ENCODE results near the gene TUNAR.

The TUNAR gene

GRCh38 chr14:95935228-95935822 is 58.7 kb downstream of the TUNAR start:
- TF ChIP-seq, protein P1, sequence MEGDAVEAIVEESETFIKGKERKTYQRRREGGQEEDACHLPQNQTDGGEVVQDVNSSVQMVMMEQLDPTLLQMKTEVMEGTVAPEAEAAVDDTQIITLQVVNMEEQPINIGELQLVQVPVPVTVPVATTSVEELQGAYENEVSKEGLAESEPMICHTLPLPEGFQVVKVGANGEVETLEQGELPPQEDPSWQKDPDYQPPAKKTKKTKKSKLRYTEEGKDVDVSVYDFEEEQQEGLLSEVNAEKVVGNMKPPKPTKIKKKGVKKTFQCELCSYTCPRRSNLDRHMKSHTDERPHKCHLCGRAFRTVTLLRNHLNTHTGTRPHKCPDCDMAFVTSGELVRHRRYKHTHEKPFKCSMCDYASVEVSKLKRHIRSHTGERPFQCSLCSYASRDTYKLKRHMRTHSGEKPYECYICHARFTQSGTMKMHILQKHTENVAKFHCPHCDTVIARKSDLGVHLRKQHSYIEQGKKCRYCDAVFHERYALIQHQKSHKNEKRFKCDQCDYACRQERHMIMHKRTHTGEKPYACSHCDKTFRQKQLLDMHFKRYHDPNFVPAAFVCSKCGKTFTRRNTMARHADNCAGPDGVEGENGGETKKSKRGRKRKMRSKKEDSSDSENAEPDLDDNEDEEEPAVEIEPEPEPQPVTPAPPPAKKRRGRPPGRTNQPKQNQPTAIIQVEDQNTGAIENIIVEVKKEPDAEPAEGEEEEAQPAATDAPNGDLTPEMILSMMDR (IDR thresholded peaks at IDR 0.05), result no peak
- TF ChIP-seq ZFX (IDR thresholded peaks at IDR 0.05; ENCODE audit: borderline replicate concordance), result no peak
- no peak overlapping the region for H3K27ac ChIP-seq

GRCh38 chr14:95936041-95936440 is 59.4 kb downstream of the TUNAR start:
- TF ChIP-seq, protein P1 (IDR thresholded peaks at IDR 0.05), result no peak
- TF ChIP-seq ZFX (IDR thresholded peaks at IDR 0.05; ENCODE audit: borderline replicate concordance), result no peak
- no peak overlapping the region for H3K27ac ChIP-seq

DNA sequence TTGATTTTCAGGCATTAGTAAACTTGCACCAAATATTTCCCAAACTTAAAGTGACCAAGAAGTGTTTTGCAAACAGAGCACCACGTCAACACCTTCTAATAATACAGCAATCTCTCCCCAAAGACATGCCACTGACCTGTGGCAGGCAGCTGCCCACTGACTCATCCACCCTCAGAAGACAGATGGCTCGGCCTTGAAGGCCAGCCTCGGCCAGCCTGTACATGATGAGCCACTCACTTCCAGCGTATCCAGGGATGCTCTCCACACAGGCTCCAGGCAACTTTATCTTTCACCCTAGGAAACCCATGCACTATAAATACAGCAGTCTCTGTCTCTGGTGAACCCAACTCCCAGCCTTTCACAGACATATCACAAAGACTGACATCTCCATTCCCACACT is 62.7 kb downstream of the TUNAR start:
- TF ChIP-seq, protein P1 (IDR thresholded peaks at IDR 0.05), result no peak
- TF ChIP-seq ZFX (IDR thresholded peaks at IDR 0.05; ENCODE audit: borderline replicate concordance), result no peak
- H3K27ac ChIP-seq, result no peak overlapping the region

- H3K27ac ChIP-seq, result no peak overlapping the region
- TF ChIP-seq, protein P1 (IDR thresholded peaks at IDR 0.05), result no peak
- TF ChIP-seq ZFX (IDR thresholded peaks at IDR 0.05; ENCODE audit: borderline replicate concordance), result no peak
Observed at GRCh38 chr14:95941897-95942296, 65.3 kb downstream of the TUNAR start.

DNA sequence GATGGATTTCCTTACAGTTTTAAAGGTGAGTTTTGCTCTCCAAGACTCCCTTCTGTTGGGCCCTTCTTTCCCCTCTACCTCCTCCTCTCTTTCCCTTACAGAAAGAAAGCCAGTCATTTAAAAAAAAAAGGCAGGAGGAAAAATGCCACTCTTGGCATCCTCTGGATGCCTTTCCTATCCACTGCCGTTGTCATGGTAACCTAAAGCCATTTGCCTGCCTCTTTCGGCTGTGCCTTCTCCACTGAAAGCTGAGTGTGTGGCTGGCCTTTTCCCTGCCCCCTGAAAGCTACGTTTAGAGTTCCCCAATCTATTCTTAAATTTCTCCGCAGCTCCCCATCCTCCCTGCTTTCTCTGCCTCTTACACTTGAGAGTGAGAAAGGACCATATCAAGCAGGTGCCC is 67.1 kb downstream of the TUNAR start:
- no peak for TF ChIP-seq ZFX (IDR thresholded peaks at IDR 0.05; ENCODE audit: borderline replicate concordance)
- TF ChIP-seq, protein P1 (IDR thresholded peaks at IDR 0.05), result no peak
- no peak overlapping the region for H3K27ac ChIP-seq

GRCh38 chr14:95944462-95944861 is 67.8 kb downstream of the TUNAR start:
- no peak overlapping the region for H3K27ac ChIP-seq
- TF ChIP-seq, protein P1 (IDR thresholded peaks at IDR 0.05), result no peak
- TF ChIP-seq ZFX (IDR thresholded peaks at IDR 0.05; ENCODE audit: borderline replicate concordance), result no peak

DNA sequence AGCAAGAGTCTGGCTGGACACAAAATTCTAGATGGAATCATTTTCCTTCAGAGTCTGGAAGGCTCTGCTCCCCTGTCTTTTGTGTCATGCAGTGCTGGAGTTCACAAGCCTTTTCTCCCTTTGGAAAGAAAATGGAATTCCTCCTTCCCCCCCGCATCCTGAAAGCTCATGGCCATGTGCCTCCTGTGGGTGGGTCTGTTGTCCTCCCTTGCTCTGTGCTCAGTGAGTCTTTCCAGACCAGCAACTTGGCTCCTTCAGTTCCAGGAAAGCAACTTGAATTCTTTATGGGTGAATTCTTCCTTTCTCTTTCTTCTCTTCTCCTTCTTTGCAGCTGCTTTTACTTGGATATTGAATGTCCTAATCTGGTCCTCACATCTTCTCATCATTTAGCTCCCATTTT is 70.2 kb downstream of the TUNAR start:
- TF ChIP-seq ZFX (IDR thresholded peaks at IDR 0.05; ENCODE audit: borderline replicate concordance), result no peak
- TF ChIP-seq, protein P1 (IDR thresholded peaks at IDR 0.05), result no peak
- no peak overlapping the region for H3K27ac ChIP-seq
